ENCODE measurements around the gene EXOC4. TPM values are rescaled to one million over a fixed set of nuclear protein-coding genes. Genes with fewer than 3 reads are reported as not detected.

The EXOC4 gene
- polyA plus RNA-seq, 1 experiment, result 45.9 TPM

- ChIA-PET POLR2A (no interaction called here), CTCF (no interaction called here)
- no peak for TF ChIP-seq CTCF (IDR thresholded peaks at IDR 0.05; ENCODE audit: insufficient read depth, low read depth, low read length)
Measured at GRCh38 chr7:133623721-133624120, 370.8 kb downstream of the EXOC4 start.

GRCh38 chr7:133625046-133625445 is 372.2 kb downstream of the EXOC4 start:
- ChIA-PET POLR2A (no interaction called here), CTCF (interaction anchor here (1.2 kb wide), 1 partner anchor 35 kb away, joined by 3 read pairs; no protein-coding TSS in a partner anchor)
- TF ChIP-seq CTCF (IDR thresholded peaks at IDR 0.05; ENCODE audit: insufficient read depth, low read depth, low read length), result no peak

More at GRCh38 chr7:133623721-133624120, 370.8 kb downstream of the EXOC4 start:
- H3K4me3 ChIP-seq (ENCODE audit: low read depth, low read length), result no peak overlapping the region
- no peaks in the 10 kb centered on the region for H3K36me3 ChIP-seq (ENCODE audit: control insufficient read depth, insufficient read depth, low read length)
- DNase-seq (ENCODE audit: low read depth), result no peak
- no peaks in the 10 kb centered on the region for H3K27me3 ChIP-seq (ENCODE audit: control insufficient read depth, insufficient read depth, low read length)

GRCh38 chr7:133629701-133630100 is 376.8 kb downstream of the EXOC4 start:
- H3K27me3 ChIP-seq (ENCODE audit: control insufficient read depth, insufficient read depth, low read length), result no peaks in the 10 kb centered on the region
- DNase-seq (ENCODE audit: low read depth), result peak; percentile 43
- ChIA-PET CTCF (no interaction called here), POLR2A (no interaction called here)
- TF ChIP-seq CTCF (IDR thresholded peaks at IDR 0.05; ENCODE audit: insufficient read depth, low read depth, low read length), result no peak
- H3K36me3 ChIP-seq (ENCODE audit: control insufficient read depth, insufficient read depth, low read length), result no peaks in the 10 kb centered on the region
- no peak overlapping the region for H3K4me3 ChIP-seq (ENCODE audit: low read depth, low read length)

More at GRCh38 chr7:133625046-133625445, 372.2 kb downstream of the EXOC4 start:
- Histone ChIP-seq H3K36me3 (ENCODE audit: control insufficient read depth, insufficient read depth, low read length) (no peaks in the 10 kb centered on the region), H3K4me3 (ENCODE audit: low read depth, low read length) (no peak overlapping the region), H3K27me3 (ENCODE audit: control insufficient read depth, insufficient read depth, low read length) (no peaks in the 10 kb centered on the region)
- no peak for DNase-seq (ENCODE audit: low read depth)

GRCh38 chr7:133633055-133633454 is 380.2 kb downstream of the EXOC4 start:
- Histone ChIP-seq H3K36me3 (ENCODE audit: control insufficient read depth, insufficient read depth, low read length) (no peaks in the 10 kb centered on the region), H3K27me3 (ENCODE audit: control insufficient read depth, insufficient read depth, low read length) (no peaks in the 10 kb centered on the region), H3K4me3 (ENCODE audit: low read depth, low read length) (no peak overlapping the region)
- ChIA-PET CTCF (interaction anchor here (0.7 kb wide), 1 partner anchor 110 kb away, joined by 3 read pairs; no protein-coding TSS in a partner anchor), POLR2A (no interaction called here)
- DNase-seq (ENCODE audit: low read depth), result no peak
- no peak for TF ChIP-seq CTCF (IDR thresholded peaks at IDR 0.05; ENCODE audit: insufficient read depth, low read depth, low read length)

GRCh38 chr7:133635541-133635940 is 382.7 kb downstream of the EXOC4 start:
- Histone ChIP-seq H3K27me3 (ENCODE audit: control insufficient read depth, insufficient read depth, low read length) (no peaks in the 10 kb centered on the region), H3K4me3 (ENCODE audit: low read depth, low read length) (no peak overlapping the region), H3K36me3 (ENCODE audit: control insufficient read depth, insufficient read depth, low read length) (no peaks in the 10 kb centered on the region)
- no peak for DNase-seq (ENCODE audit: low read depth)
- no peak for TF ChIP-seq CTCF (IDR thresholded peaks at IDR 0.05; ENCODE audit: insufficient read depth, low read depth, low read length)
- ChIA-PET POLR2A (no interaction called here), CTCF (no interaction called here)
